ENCODE measurements around the gene DDX3X. TPM values are rescaled to one million over a fixed set of nuclear protein-coding genes. Genes with fewer than 3 reads are reported as not detected.

The DDX3X gene
- total and polyA plus RNA-seq, 2 of the 13 experiments (the other 11 are each of a cell fraction or from before 2014, with no cell fraction given), result 53.5 to 239 TPM

DNA sequence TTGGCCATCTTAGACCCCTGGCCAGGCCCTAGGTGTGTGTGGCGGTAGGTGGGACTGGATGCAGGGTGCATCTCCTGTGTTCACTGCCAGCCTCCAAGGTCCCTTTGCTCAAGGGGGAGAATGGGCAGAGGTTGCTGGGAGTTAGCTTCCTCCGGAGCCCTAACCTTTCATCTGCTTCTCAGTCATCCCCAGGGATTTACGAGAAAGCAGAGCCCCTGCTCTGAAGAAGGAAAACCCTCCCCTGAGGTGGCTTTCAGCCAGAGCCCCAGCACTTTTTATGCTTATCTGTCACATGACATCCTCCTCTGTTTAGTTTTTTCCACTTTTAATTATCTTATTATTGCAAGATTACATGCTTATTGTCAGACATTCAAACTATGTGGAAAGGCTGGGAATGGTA is 44.9 kb upstream of the DDX3X start (continued):
- TF ChIP-seq YEATS4 (CRISPR knock-in tag; IDR thresholded peaks at IDR 0.05; ENCODE audit: borderline replicate concordance) (no peak), ZNF224 (CRISPR knock-in tag; IDR thresholded peaks at IDR 0.05) (no peak), HNRNPLL (IDR thresholded peaks at IDR 0.05; ENCODE audit: low read depth, low read length, poor library complexity, severe bottlenecking) (no peak)

DNA sequence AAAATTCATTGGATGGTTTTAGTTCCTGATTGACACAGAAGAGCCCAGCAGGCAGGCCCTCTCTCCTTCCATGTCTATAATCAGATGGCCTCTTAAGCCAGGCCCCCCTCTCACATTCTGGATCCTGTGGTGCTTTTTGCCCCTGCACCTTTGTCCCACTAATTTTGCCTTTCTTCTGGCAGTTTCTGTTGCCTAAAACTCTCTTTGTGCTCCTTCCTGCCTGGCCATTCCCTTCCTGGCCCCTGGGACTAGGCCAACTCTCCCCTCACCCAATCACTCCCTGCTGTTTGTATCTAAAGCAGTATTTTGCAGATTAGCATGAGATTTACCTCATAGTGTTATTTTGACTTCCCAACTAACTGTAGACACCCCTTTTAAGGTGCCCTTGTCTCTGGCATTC is 42.7 kb upstream of the DDX3X start:
- no peak overlapping the region for H3K4me3 ChIP-seq (replicated peaks in 1 of 3; ENCODE audit: insufficient read depth in 1 of 3, low read depth in 2 of 3, low read length in 3 of 3)
- no peak for TF ChIP-seq ARID2 (CRISPR knock-in tag; IDR thresholded peaks at IDR 0.05; ENCODE audit: borderline replicate concordance)
- TF ChIP-seq ZSCAN29 (CRISPR knock-in tag; conservative IDR thresholded peaks at IDR 0.05), result no peak
- TF ChIP-seq, protein P1, sequence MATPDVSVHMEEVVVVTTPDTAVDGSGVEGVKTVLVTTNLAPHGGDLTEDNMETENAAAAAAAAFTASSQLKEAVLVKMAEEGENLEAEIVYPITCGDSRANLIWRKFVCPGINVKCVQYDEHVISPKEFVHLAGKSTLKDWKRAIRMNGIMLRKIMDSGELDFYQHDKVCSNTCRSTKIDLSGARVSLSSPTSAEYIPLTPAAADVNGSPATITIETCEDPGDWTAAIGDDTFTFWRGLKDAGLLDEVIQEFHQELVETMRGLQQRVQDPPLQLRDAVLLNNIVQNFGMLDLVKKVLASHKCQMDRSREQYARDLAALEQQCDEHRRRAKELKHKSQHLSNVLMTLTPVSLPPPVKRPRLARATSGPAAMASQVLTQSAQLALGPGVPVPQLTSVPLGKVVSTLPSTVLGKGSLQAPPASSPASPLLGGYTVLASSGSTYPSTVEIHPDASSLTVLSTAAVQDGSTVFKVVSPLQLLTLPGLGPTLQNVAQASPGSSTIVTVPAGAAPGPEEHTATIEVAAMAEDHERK (CRISPR knock-in tag; IDR thresholded peaks at IDR 0.05; ENCODE audit: low read depth), result no peak
- no peak for TF ChIP-seq HOXD1 (CRISPR knock-in tag; IDR thresholded peaks at IDR 0.05)
- no peak for TF ChIP-seq ZNF484 (CRISPR knock-in tag; IDR thresholded peaks at IDR 0.05; ENCODE audit: borderline replicate concordance, low read depth)
- no peak for TF ChIP-seq RBAK (CRISPR knock-in tag; IDR thresholded peaks at IDR 0.05)
- no peak for TF ChIP-seq MIER2 (CRISPR knock-in tag; IDR thresholded peaks at IDR 0.05)
- TF ChIP-seq SCMH1 (CRISPR knock-in tag; IDR thresholded peaks at IDR 0.05; ENCODE audit: borderline replicate concordance), result no peak
- TF ChIP-seq PHF20 (CRISPR knock-in tag; IDR thresholded peaks at IDR 0.05), result no peak
- no peak for TF ChIP-seq ISL2 (CRISPR knock-in tag; IDR thresholded peaks at IDR 0.05)
- TF ChIP-seq ZNF569 (CRISPR knock-in tag; IDR thresholded peaks at IDR 0.05; ENCODE audit: borderline replicate concordance), result no peak
- TF ChIP-seq MTA3 (CRISPR knock-in tag; IDR thresholded peaks at IDR 0.05), result no peak
- no peak for TF ChIP-seq ZNF766 (CRISPR knock-in tag; IDR thresholded peaks at IDR 0.05; ENCODE audit: borderline replicate concordance)
- no peak for TF ChIP-seq ZFYVE20 (CRISPR knock-in tag; IDR thresholded peaks at IDR 0.05; ENCODE audit: borderline replicate concordance, low read depth)
- TF ChIP-seq, protein P2, sequence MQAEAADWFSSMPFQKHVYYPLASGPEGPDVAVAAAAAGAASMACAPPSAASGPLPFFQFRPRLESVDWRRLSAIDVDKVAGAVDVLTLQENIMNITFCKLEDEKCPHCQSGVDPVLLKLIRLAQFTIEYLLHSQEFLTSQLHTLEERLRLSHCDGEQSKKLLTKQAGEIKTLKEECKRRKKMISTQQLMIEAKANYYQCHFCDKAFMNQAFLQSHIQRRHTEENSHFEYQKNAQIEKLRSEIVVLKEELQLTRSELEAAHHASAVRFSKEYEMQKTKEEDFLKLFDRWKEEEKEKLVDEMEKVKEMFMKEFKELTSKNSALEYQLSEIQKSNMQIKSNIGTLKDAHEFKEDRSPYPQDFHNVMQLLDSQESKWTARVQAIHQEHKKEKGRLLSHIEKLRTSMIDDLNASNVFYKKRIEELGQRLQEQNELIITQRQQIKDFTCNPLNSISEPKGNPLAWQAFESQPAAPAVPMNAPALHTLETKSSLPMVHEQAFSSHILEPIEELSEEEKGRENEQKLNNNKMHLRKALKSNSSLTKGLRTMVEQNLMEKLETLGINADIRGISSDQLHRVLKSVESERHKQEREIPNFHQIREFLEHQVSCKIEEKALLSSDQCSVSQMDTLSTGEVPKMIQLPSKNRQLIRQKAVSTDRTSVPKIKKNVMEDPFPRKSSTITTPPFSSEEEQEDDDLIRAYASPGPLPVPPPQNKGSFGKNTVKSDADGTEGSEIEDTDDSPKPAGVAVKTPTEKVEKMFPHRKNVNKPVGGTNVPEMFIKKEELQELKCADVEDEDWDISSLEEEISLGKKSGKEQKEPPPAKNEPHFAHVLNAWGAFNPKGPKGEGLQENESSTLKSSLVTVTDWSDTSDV (CRISPR knock-in tag; IDR thresholded peaks at IDR 0.05), result no peak
- TF ChIP-seq, protein P3, sequence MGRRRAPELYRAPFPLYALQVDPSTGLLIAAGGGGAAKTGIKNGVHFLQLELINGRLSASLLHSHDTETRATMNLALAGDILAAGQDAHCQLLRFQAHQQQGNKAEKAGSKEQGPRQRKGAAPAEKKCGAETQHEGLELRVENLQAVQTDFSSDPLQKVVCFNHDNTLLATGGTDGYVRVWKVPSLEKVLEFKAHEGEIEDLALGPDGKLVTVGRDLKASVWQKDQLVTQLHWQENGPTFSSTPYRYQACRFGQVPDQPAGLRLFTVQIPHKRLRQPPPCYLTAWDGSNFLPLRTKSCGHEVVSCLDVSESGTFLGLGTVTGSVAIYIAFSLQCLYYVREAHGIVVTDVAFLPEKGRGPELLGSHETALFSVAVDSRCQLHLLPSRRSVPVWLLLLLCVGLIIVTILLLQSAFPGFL (CRISPR knock-in tag; IDR thresholded peaks at IDR 0.05), result no peak
- TF ChIP-seq ZFY (CRISPR knock-in tag; IDR thresholded peaks at IDR 0.05), result no peak
- TF ChIP-seq XBP1 (CRISPR knock-in tag; IDR thresholded peaks at IDR 0.05), result no peak

More for the DNA sequence above, 42.7 kb upstream of the DDX3X start:
- ChIA-PET POLR2A (no interaction called here), CTCF (ENCODE audit: low intra/inter-chr PET ratio, low total read pairs) (no interaction called here)
- Histone ChIP-seq H3K4me1 (ENCODE audit: insufficient read depth, low read length) (0 out of 2 replicates have a peak, but pooled peaks cover 4% of the 10 kb centered on the region), H3K4me2 (ENCODE audit: low read depth, low read length) (no peak overlapping the region), H3K27me3 (ENCODE audit: control insufficient read depth in 1 of 2, insufficient read depth in 2 of 2, low read length in 2 of 2) (no peaks in the 10 kb centered on the region), H3K9ac (ENCODE audit: insufficient read depth, low read depth, low read length) (no peak overlapping the region), H3K79me2 (ENCODE audit: insufficient read depth, low read length) (no peaks in the 10 kb centered on the region), H3K9me3 (ENCODE audit: low read length) (no peaks in the 10 kb centered on the region), H3K27ac (ENCODE audit: extremely low read length, insufficient read depth, low read length) (no peak overlapping the region), H4K20me1 (ENCODE audit: insufficient read depth, low read length) (no peaks in the 10 kb centered on the region), H2AFZ (ENCODE audit: low read length) (no peak overlapping the region), H3K36me3 (replicated peaks in 1 of 2; ENCODE audit: control insufficient read depth in 1 of 2, insufficient read depth in 2 of 2, low read length in 2 of 2) (no peaks in the 10 kb centered on the region)
- no TSS peak for BruUV-seq (replicated peaks)
- ATAC-seq, result no peak
- no peak for FAIRE-seq
- no peak for DNase-seq (ENCODE audit: low spot score)
- intact Hi-C loops (cut with micrococcal nuclease; ENCODE audit: unreplicated experiment) (no loop called here), in situ Hi-C loops (cut with HindIII; ENCODE audit: extremely low pct_ligation_motif_present, low pct_unique_long_range_greater_than_20kb) (no loop called here)

Data from HepG2 (cell line).